Smooth muscle cell (in vitro differentiated cells): ENCODE results near the gene GLIPR2. TPM values are rescaled to one million over a fixed set of nuclear protein-coding genes. Genes with fewer than 3 reads are reported as not detected.

Experiments used
- DNase-seq: peaks from one replicate; lab custom pipeline; 2025; ENCODE audit not compliant: unreplicated experiment; lab: John Stamatoyannopoulos, UW
- H2AFZ ChIP-seq: fragments of 200-600 bp; sonication (generic); 2 replicates; pipeline ENCODE4 v1.6.0; 2016; ENCODE audit warnings: antibody characterized with exemption, low read depth, mild to moderate bottlenecking
- H3F3A ChIP-seq: fragments of 200-600 bp; sonication (generic); 2 replicates; pipeline ENCODE4 v1.6.0; 2017; ENCODE audit warnings: antibody characterized with exemption, low read depth
- H3K27ac ChIP-seq: fragments of 200-600 bp; sonication (generic); 2 replicates; pipeline ENCODE4 v1.5.1; 2016; ENCODE audit warnings: low read depth, mild to moderate bottlenecking
- H3K27me3 ChIP-seq: fragments of 200-600 bp; sonication (generic); 2 replicates; pipeline ENCODE4 v1.6.1; 2016; ENCODE audit warnings: low read depth, mild to moderate bottlenecking
- H3K36me3 ChIP-seq: fragments of 200-600 bp; sonication (generic); 2 replicates; pipeline ENCODE4 v1.5.1; 2016; ENCODE audit warnings: low read depth
- H3K4me1 ChIP-seq: fragments of 200-600 bp; sonication (generic); 2 replicates; pipeline ENCODE4 v1.5.1; 2016; ENCODE audit warnings: low read depth
- H3K4me2 ChIP-seq: fragments of 200-600 bp; sonication (generic); 2 replicates; pipeline ENCODE4 v1.6.0; 2016; ENCODE audit warnings: mild to moderate bottlenecking
- H3K4me3 ChIP-seq: fragments of 200-600 bp; sonication (generic); 2 replicates; pipeline ENCODE4 v1.5.1; 2016; ENCODE audit warnings: mild to moderate bottlenecking
- H3K79me2 ChIP-seq: fragments of 200-600 bp; sonication (generic); 2 replicates; pipeline ENCODE4 v1.6.0; 2016; ENCODE audit warnings: low read depth, mild to moderate bottlenecking
- H3K9ac ChIP-seq: fragments of 200-600 bp; sonication (generic); 2 replicates; pipeline ENCODE4 v1.6.0; 2016; ENCODE audit warnings: low read depth
- H3K9me3 ChIP-seq: fragments of 200-600 bp; sonication (generic); replicated peaks from 2 replicates; pipeline ENCODE4 v1.5.1; 2016; ENCODE audit warnings: low read depth
- H4K20me1 ChIP-seq: fragments of 200-600 bp; sonication (generic); 2 replicates; pipeline ENCODE4 v1.6.0; 2016; ENCODE audit warnings: low read depth
- WGBS: methylation state at CpG from one replicate; pipeline ENCODE4 v1.1.7; 2016; ENCODE audit warnings: low lambda C conversion rate; 5-methylcytosine and 5-hydroxymethylcytosine counted together
- polyA plus RNA-seq: library from polyadenylated mRNA; unstranded; fragments of >200 nt; fragmentation: Nextera tagmentation; extraction: Ambion mirVana; gene quantifications from 2 replicates; pipeline ENCODE4 v1.2.1, GENCODE V29; 2016
- total RNA-seq: library from RNA; depleted of rRNA; stranded (reverse); fragments of >200 nt; gene quantifications from 2 replicates; pipeline ENCODE4 v1.2.3, GENCODE V29; 2014
- TF ChIP-seq, protein P1 (sequence below): fragments of 200-600 bp; sonication (generic); IDR thresholded peaks from 2 replicates; pipeline ENCODE4 v1.5.1; 2017; ENCODE audit warnings: borderline replicate concordance, mild to moderate bottlenecking, antibody characterized with exemption; ENCODE audit not compliant: insufficient read depth, poor library complexity, severe bottlenecking

GLIPR2 gene
- total and polyA plus RNA-seq, 2 experiments from 2014 or later, result 30.7 to 121 TPM

DNA sequence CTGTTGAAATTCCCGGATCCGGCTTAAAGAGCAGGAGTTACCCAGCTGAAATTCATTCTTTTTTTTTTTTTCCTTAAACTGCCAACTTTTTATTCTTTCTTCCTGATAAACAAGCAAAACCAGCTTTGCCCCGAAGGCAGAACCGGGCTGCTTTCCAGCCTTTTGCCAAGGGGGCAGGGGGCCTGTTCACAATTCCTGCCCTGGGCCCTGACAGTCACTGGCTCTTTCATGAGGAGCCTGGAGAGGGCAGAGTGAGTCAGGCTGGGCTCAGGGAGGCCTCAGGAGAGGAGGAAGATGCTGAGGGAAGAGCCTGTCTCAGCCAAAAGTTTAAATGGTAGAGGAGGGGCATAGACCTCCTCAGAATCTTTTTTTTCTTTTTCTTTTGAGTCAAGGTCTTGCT is 4.8 kb downstream of the GLIPR2 start:
- peaks cover 16% of the 10 kb centered on the region for H4K20me1 ChIP-seq
- WGBS, result 78% methylated on average over 4 of the region's 4 CpGs
- no peak for DNase-seq

DNA sequence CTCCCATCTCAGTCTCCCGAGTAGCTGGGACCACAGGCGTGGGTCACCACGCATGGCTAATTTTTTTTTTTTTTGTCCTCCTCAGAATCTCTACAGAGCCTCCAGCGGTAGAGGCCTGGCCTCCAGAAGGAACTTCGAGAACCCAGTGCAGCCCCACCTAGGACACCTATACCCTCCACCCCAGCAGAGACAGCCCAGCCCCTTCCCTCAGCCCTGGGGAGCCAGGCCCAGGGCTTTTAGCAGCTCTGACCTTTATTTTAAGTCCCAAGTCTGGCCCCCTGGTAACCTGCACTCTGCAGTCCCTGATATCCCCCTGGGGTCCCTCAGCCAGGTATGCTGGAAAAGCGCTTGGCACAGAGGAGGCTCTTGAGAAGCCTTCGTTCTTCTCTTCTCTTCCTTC is 5.2 kb downstream of the GLIPR2 start:
- WGBS, result 91% methylated on average over 7 of the region's 7 CpGs
- H3K4me1 ChIP-seq, result peaks cover 13% of the 10 kb centered on the region
- no peaks in the 10 kb centered on the region for H3K9me3 ChIP-seq
- no peaks in the 10 kb centered on the region for H3K27me3 ChIP-seq
- peaks cover 16% of the 10 kb centered on the region for H4K20me1 ChIP-seq
- TF ChIP-seq, protein P1, sequence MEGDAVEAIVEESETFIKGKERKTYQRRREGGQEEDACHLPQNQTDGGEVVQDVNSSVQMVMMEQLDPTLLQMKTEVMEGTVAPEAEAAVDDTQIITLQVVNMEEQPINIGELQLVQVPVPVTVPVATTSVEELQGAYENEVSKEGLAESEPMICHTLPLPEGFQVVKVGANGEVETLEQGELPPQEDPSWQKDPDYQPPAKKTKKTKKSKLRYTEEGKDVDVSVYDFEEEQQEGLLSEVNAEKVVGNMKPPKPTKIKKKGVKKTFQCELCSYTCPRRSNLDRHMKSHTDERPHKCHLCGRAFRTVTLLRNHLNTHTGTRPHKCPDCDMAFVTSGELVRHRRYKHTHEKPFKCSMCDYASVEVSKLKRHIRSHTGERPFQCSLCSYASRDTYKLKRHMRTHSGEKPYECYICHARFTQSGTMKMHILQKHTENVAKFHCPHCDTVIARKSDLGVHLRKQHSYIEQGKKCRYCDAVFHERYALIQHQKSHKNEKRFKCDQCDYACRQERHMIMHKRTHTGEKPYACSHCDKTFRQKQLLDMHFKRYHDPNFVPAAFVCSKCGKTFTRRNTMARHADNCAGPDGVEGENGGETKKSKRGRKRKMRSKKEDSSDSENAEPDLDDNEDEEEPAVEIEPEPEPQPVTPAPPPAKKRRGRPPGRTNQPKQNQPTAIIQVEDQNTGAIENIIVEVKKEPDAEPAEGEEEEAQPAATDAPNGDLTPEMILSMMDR, result no peak
- no peaks in the 10 kb centered on the region for H3K36me3 ChIP-seq
- H2AFZ ChIP-seq, result no peak overlapping the region
- no peak for DNase-seq
- H3K4me2 ChIP-seq, result no peak overlapping the region
- peaks cover 5% of the 10 kb centered on the region for H3F3A ChIP-seq
- H3K79me2 ChIP-seq, result peaks cover 29% of the 10 kb centered on the region
- no peak overlapping the region for H3K9ac ChIP-seq
- no peak overlapping the region for H3K4me3 ChIP-seq
- no peak overlapping the region for H3K27ac ChIP-seq

More for the DNA sequence above, 4.8 kb downstream of the GLIPR2 start:
- no peak overlapping the region for H3K4me2 ChIP-seq
- H3K79me2 ChIP-seq, result peaks cover 30% of the 10 kb centered on the region
- H3K27me3 ChIP-seq, result no peaks in the 10 kb centered on the region
- no peak overlapping the region for H2AFZ ChIP-seq
- H3K4me3 ChIP-seq, result no peak overlapping the region
- peaks cover under 1% of the 10 kb centered on the region for H3F3A ChIP-seq
- H3K9ac ChIP-seq, result no peak overlapping the region
- H3K36me3 ChIP-seq, result no peaks in the 10 kb centered on the region
- H3K27ac ChIP-seq, result no peak overlapping the region
- TF ChIP-seq, protein P1, result peak; percentile 21
- peaks cover 9% of the 10 kb centered on the region for H3K4me1 ChIP-seq
- no peaks in the 10 kb centered on the region for H3K9me3 ChIP-seq

DNA sequence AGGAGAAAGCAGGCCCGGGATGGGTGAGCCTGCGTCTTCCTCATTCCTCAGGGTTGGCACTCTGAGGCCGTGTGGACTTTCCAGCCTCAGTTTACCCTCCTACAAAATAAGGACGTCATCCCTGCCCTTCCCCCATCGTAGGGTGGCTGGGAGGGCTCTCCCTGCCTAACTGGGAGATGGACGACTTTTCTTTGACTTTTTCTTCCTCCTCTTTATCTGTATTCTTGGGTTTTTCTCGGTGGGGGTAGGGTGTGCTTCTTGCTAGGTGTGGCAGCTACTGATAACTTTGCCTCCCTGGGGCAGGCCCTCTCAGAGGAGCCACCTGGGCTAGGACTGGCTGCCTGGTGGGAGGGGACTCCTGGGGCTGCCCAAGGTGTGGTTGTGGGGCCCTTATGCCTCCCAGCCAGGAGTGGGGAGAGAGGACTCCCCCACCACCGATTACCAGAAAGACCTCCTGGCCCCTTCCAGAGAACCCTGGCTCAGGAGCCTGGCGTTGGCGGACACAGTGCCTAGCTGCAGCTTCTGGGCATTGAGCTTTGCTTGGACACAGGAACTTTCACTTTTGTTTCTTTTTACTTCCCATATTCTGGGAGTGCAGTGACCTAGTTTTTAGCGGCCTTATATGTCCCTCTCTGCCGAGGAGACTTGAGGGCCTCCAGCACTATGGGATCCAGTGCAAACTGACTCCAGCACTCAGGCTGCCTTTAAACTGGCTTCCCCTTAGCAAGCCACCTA is 6.1 kb downstream of the GLIPR2 start:
- TF ChIP-seq, protein P1, result no peak
- WGBS, result 86% methylated on average over 12 of the region's 12 CpGs
- Histone ChIP-seq H3K9ac (no peak overlapping the region), H3K36me3 (no peaks in the 10 kb centered on the region), H3K9me3 (no peaks in the 10 kb centered on the region), H3K27ac (no peak overlapping the region), H3K4me2 (no peak overlapping the region), H3K79me2 (peaks cover 21% of the 10 kb centered on the region), H3K4me1 (peaks cover 8% of the 10 kb centered on the region), H3K27me3 (no peaks in the 10 kb centered on the region), H4K20me1 (peaks cover 12% of the 10 kb centered on the region), H2AFZ (no peak overlapping the region), H3F3A (peaks cover 7% of the 10 kb centered on the region), H3K4me3 (no peak overlapping the region)
- no peak for DNase-seq

DNA sequence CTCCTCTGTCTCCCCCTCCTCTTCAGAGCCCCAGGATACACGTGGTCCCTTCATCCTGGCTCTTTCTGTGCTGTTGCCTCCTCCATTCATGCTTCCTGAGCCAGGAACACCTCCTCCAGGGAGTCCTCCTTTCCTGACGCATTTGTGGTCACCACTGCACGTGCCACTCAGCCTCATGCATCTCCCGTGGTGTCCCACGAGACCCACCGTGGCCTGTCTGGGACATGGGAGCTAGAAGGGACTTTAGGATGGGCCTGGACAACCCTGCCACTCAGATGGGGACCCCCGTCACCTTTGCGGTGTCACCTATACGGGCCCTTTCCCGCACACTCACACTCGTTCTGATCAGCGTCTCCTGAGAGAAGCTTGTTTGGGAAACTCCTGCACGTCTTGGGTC is 6.7 kb downstream of the GLIPR2 start:
- Histone ChIP-seq H3K27me3 (no peaks in the 10 kb centered on the region), H3K4me2 (no peak overlapping the region), H3K9me3 (no peaks in the 10 kb centered on the region), H3K27ac (no peak overlapping the region), H3K4me1 (peaks cover 5% of the 10 kb centered on the region), H3K9ac (no peak overlapping the region), H4K20me1 (peaks cover 6% of the 10 kb centered on the region), H3F3A (peaks cover 10% of the 10 kb centered on the region), H3K4me3 (no peak overlapping the region), H3K79me2 (peaks cover 15% of the 10 kb centered on the region), H2AFZ (no peak overlapping the region), H3K36me3 (no peaks in the 10 kb centered on the region)
- TF ChIP-seq, protein P1, result no peak
- DNase-seq, result no peak
- WGBS, result 90% methylated on average over 13 of the region's 13 CpGs
